ENCODE results near the gene MYO5C. TPM values are rescaled to one million over a fixed set of nuclear protein-coding genes. Genes with fewer than 3 reads are reported as not detected.
A peak's percentile ranks its signal among the peaks of the same experiment; 100 is the strongest.
"Not testable (repeated sequence)": the region's sequence is repeated elsewhere in the genome, so short reads cannot be mapped to it uniquely, and the experiment has no call there.

MYO5C gene
- total and polyA plus RNA-seq, 4 donors: 4.2 to 15.8 (median 6.6) TPM

GRCh38 chr15:52291204-52291603 is 4.4 kb downstream of the MYO5C start:
- Histone ChIP-seq H3K36me3 (ENCODE audit: control insufficient read depth, insufficient read depth, low read length) (no peaks in the 10 kb centered on the region), H3K4me3 (ENCODE audit: low read depth, low read length) (no peak overlapping the region), H3K4me1 (ENCODE audit: control insufficient read depth, insufficient read depth, low read length) (peaks cover 21% of the 10 kb centered on the region), H3K9me3 (ENCODE audit: control insufficient read depth, insufficient read depth, low read length) (no peaks in the 10 kb centered on the region), H3K27ac (ENCODE audit: low read depth, low read length) (no peak overlapping the region), H3K27me3 (ENCODE audit: control insufficient read depth, insufficient read depth, low read length) (no peaks in the 10 kb centered on the region)
- WGBS (ENCODE audit: insufficient coverage): 93% methylated on average over 2 of the region's 4 CpGs
- no peak for DNase-seq (ENCODE audit: low read depth in 4 of 6, low spot score in 6 of 6)

GRCh38 chr15:52290800-52291199 is 4.8 kb downstream of the MYO5C start:
- Histone ChIP-seq H3K27ac (ENCODE audit: low read depth, low read length) (no peak overlapping the region), H3K36me3 (ENCODE audit: control insufficient read depth, insufficient read depth, low read length) (no peaks in the 10 kb centered on the region), H3K27me3 (ENCODE audit: control insufficient read depth, insufficient read depth, low read length) (no peaks in the 10 kb centered on the region), H3K9me3 (ENCODE audit: control insufficient read depth, insufficient read depth, low read length) (no peaks in the 10 kb centered on the region), H3K4me3 (ENCODE audit: low read depth, low read length) (no peak overlapping the region), H3K4me1 (ENCODE audit: control insufficient read depth, insufficient read depth, low read length) (peaks cover 21% of the 10 kb centered on the region)
- WGBS (ENCODE audit: insufficient coverage): 100% methylated on average over 2 of the region's 3 CpGs
- DNase-seq (ENCODE audit: low read depth in 4 of 6, low spot score in 6 of 6): no peak

- no peak overlapping the region for H3K4me3 ChIP-seq (ENCODE audit: low read depth, low read length)
- H3K4me1 ChIP-seq (ENCODE audit: control insufficient read depth, insufficient read depth, low read length): peaks cover 21% of the 10 kb centered on the region
- no peak overlapping the region for H3K27ac ChIP-seq (ENCODE audit: low read depth, low read length)
- no peak for DNase-seq (ENCODE audit: low read depth in 4 of 6, low spot score in 6 of 6)
- H3K27me3 ChIP-seq (ENCODE audit: control insufficient read depth, insufficient read depth, low read length): no peaks in the 10 kb centered on the region
- no CpG with 5 or more reads among the region's 4 CpGs for WGBS (ENCODE audit: insufficient coverage)
- H3K9me3 ChIP-seq (ENCODE audit: control insufficient read depth, insufficient read depth, low read length): no peaks in the 10 kb centered on the region
- H3K36me3 ChIP-seq (ENCODE audit: control insufficient read depth, insufficient read depth, low read length): no peaks in the 10 kb centered on the region
Measured at GRCh38 chr15:52290329-52290728, 5.3 kb downstream of the MYO5C start.

- no peaks in the 10 kb centered on the region for H3K27me3 ChIP-seq (ENCODE audit: control insufficient read depth, insufficient read depth, low read length)
- no peak overlapping the region for H3K4me3 ChIP-seq (ENCODE audit: low read depth, low read length)
- H3K9me3 ChIP-seq (ENCODE audit: control insufficient read depth, insufficient read depth, low read length): no peaks in the 10 kb centered on the region
- no peak overlapping the region for H3K27ac ChIP-seq (ENCODE audit: low read depth, low read length)
- 30% methylated on average over 4 of the region's 4 CpGs for WGBS (ENCODE audit: insufficient coverage)
- peak in 1 of 6 donors; percentile 46 for DNase-seq (ENCODE audit: low read depth in 4 of 6, low spot score in 6 of 6)
- H3K36me3 ChIP-seq (ENCODE audit: control insufficient read depth, insufficient read depth, low read length): no peaks in the 10 kb centered on the region
- H3K4me1 ChIP-seq (ENCODE audit: control insufficient read depth, insufficient read depth, low read length): peaks cover 15% of the 10 kb centered on the region
Measured at GRCh38 chr15:52289629-52290081, 5.9 kb downstream of the MYO5C start.

GRCh38 chr15:52288986-52289385 is 6.6 kb downstream of the MYO5C start:
- Histone ChIP-seq H3K27me3 (ENCODE audit: control insufficient read depth, insufficient read depth, low read length) (no peaks in the 10 kb centered on the region), H3K9me3 (ENCODE audit: control insufficient read depth, insufficient read depth, low read length) (no peaks in the 10 kb centered on the region), H3K4me1 (ENCODE audit: control insufficient read depth, insufficient read depth, low read length) (peaks cover 14% of the 10 kb centered on the region), H3K4me3 (ENCODE audit: low read depth, low read length) (no peak overlapping the region), H3K36me3 (ENCODE audit: control insufficient read depth, insufficient read depth, low read length) (no peaks in the 10 kb centered on the region), H3K27ac (ENCODE audit: low read depth, low read length) (no peak overlapping the region)
- no peak for DNase-seq (ENCODE audit: low read depth in 4 of 6, low spot score in 6 of 6)
- WGBS (ENCODE audit: insufficient coverage): 94% methylated on average over 4 of the region's 5 CpGs

- Histone ChIP-seq H3K36me3 (ENCODE audit: control insufficient read depth, insufficient read depth, low read length) (no peaks in the 10 kb centered on the region), H3K4me3 (ENCODE audit: low read depth, low read length) (no peak overlapping the region), H3K27ac (ENCODE audit: low read depth, low read length) (no peak overlapping the region), H3K9me3 (ENCODE audit: control insufficient read depth, insufficient read depth, low read length) (no peaks in the 10 kb centered on the region), H3K27me3 (ENCODE audit: control insufficient read depth, insufficient read depth, low read length) (no peaks in the 10 kb centered on the region), H3K4me1 (ENCODE audit: control insufficient read depth, insufficient read depth, low read length) (peaks cover 14% of the 10 kb centered on the region)
- no peak for DNase-seq (ENCODE audit: low read depth in 4 of 6, low spot score in 6 of 6)
- 71% methylated on average over 9 of the region's 13 CpGs for WGBS (ENCODE audit: insufficient coverage)
Measured at GRCh38 chr15:52288051-52288942, 7.3 kb downstream of the MYO5C start.

GRCh38 chr15:52287114-52287513 is 8.5 kb downstream of the MYO5C start:
- Histone ChIP-seq H3K36me3 (ENCODE audit: control insufficient read depth, insufficient read depth, low read length) (no peaks in the 10 kb centered on the region), H3K27ac (ENCODE audit: low read depth, low read length) (no peak overlapping the region), H3K9me3 (ENCODE audit: control insufficient read depth, insufficient read depth, low read length) (no peaks in the 10 kb centered on the region), H3K4me3 (ENCODE audit: low read depth, low read length) (no peak overlapping the region), H3K4me1 (ENCODE audit: control insufficient read depth, insufficient read depth, low read length) (peaks cover 14% of the 10 kb centered on the region), H3K27me3 (ENCODE audit: control insufficient read depth, insufficient read depth, low read length) (no peaks in the 10 kb centered on the region)
- WGBS (ENCODE audit: insufficient coverage): no CpG with 5 or more reads among the region's 7 CpGs
- DNase-seq (ENCODE audit: low read depth in 4 of 6, low spot score in 6 of 6): no peak

- H3K27ac ChIP-seq (ENCODE audit: low read depth, low read length); H3K4me3 ChIP-seq (ENCODE audit: low read depth, low read length); DNase-seq (ENCODE audit: low read depth in 4 of 6, low spot score in 6 of 6); H3K27me3 ChIP-seq (ENCODE audit: control insufficient read depth, insufficient read depth, low read length); H3K9me3 ChIP-seq (ENCODE audit: control insufficient read depth, insufficient read depth, low read length); H3K36me3 ChIP-seq (ENCODE audit: control insufficient read depth, insufficient read depth, low read length): not testable (repeated sequence)
- WGBS (ENCODE audit: insufficient coverage): 91% methylated on average over 14 of the region's 34 CpGs
- H3K4me1 ChIP-seq (ENCODE audit: control insufficient read depth, insufficient read depth, low read length): peaks cover 14% of the 10 kb centered on the region
Measured at GRCh38 chr15:52285941-52286340, 9.7 kb downstream of the MYO5C start.

- Histone ChIP-seq H3K4me1 (ENCODE audit: control insufficient read depth, insufficient read depth, low read length) (peaks cover 6% of the 10 kb centered on the region), H3K9me3 (ENCODE audit: control insufficient read depth, insufficient read depth, low read length) (no peaks in the 10 kb centered on the region), H3K27me3 (ENCODE audit: control insufficient read depth, insufficient read depth, low read length) (no peaks in the 10 kb centered on the region), H3K27ac (ENCODE audit: low read depth, low read length) (no peak overlapping the region), H3K4me3 (ENCODE audit: low read depth, low read length) (no peak overlapping the region), H3K36me3 (ENCODE audit: control insufficient read depth, insufficient read depth, low read length) (no peaks in the 10 kb centered on the region)
- no peak for DNase-seq (ENCODE audit: low read depth in 4 of 6, low spot score in 6 of 6)
- no CpG with 5 or more reads among the region's 3 CpGs for WGBS (ENCODE audit: insufficient coverage)
Measured at GRCh38 chr15:52284164-52284563, 11.4 kb downstream of the MYO5C start.

- no peak for DNase-seq (ENCODE audit: low read depth in 4 of 6, low spot score in 6 of 6)
- Histone ChIP-seq H3K27ac (ENCODE audit: low read depth, low read length) (no peak overlapping the region), H3K9me3 (ENCODE audit: control insufficient read depth, insufficient read depth, low read length) (no peaks in the 10 kb centered on the region), H3K4me1 (ENCODE audit: control insufficient read depth, insufficient read depth, low read length) (peaks cover under 1% of the 10 kb centered on the region), H3K4me3 (ENCODE audit: low read depth, low read length) (no peak overlapping the region), H3K27me3 (ENCODE audit: control insufficient read depth, insufficient read depth, low read length) (no peaks in the 10 kb centered on the region), H3K36me3 (ENCODE audit: control insufficient read depth, insufficient read depth, low read length) (no peaks in the 10 kb centered on the region)
- WGBS (ENCODE audit: insufficient coverage): 90% methylated on average over 4 of the region's 6 CpGs
Measured at GRCh38 chr15:52283281-52283680, 12.3 kb downstream of the MYO5C start.
